Neural cell (in vitro differentiated cells): ENCODE results near the gene DGCR8.

ENCODE experiments used
- CTCF ChIP-seq: fragments of 450-650 bp; IDR thresholded peaks from 2 replicates; pipeline ENCODE4 v1.5.1; 2014; ENCODE audit warnings: antibody characterized with exemption, mild to moderate bottlenecking, moderate library complexity; ENCODE audit not compliant: poor library complexity, severe bottlenecking
- EP300 ChIP-seq: fragments of 450-650 bp; conservative IDR thresholded peaks from 2 replicates; pipeline ENCODE4 v1.6.1; 2014; ENCODE audit warnings: antibody characterized with exemption, mild to moderate bottlenecking, moderate library complexity; ENCODE audit not compliant: poor library complexity, severe bottlenecking
- EZH2 ChIP-seq: fragments of 200-600, 300-800 bp; shearing (Covaris generic), sonication (generic); IDR thresholded peaks from 2 replicates; pipeline ENCODE4 v1.6.1; 2014; ENCODE audit warnings: antibody characterized with exemption, low read length, borderline replicate concordance, mild to moderate bottlenecking; ENCODE audit not compliant: insufficient read depth, poor library complexity, severe bottlenecking
- MXI1 ChIP-seq: fragments of 450-650 bp; conservative IDR thresholded peaks from 2 replicates; pipeline ENCODE4 v1.6.1; 2014; ENCODE audit warnings: antibody characterized with exemption, mild to moderate bottlenecking; ENCODE audit not compliant: poor library complexity, severe bottlenecking
- POLR2AphosphoS5 ChIP-seq: IDR thresholded peaks from 2 replicates; pipeline ENCODE4 v1.6.1; 2012
- RAD21 ChIP-seq: fragments of 450-650 bp; conservative IDR thresholded peaks from 2 replicates; pipeline ENCODE4 v1.6.1; 2014; ENCODE audit warnings: antibody characterized with exemption, mild to moderate bottlenecking, moderate library complexity
- SMC3 ChIP-seq: fragments of 450-650 bp; conservative IDR thresholded peaks from 2 replicates; pipeline ENCODE4 v1.6.1; 2014; ENCODE audit warnings: antibody characterized with exemption, mild to moderate bottlenecking, moderate library complexity; ENCODE audit not compliant: poor library complexity
- TAF1 ChIP-seq: IDR thresholded peaks from 2 replicates; pipeline ENCODE4 v1.6.1; 2012; ENCODE audit warnings: low read depth
- TF ChIP-seq, protein P1 (sequence below): IDR thresholded peaks from 2 replicates; pipeline ENCODE4 v1.6.1; 2012; ENCODE audit warnings: borderline replicate concordance

GRCh38 chr22:20107951-20108756 is 28.1 kb downstream of the DGCR8 start:
- TF ChIP-seq CTCF = no peak
- TF ChIP-seq MXI1 = no peak
- no peak for TF ChIP-seq EZH2
- TF ChIP-seq TAF1 = no peak
- TF ChIP-seq, protein P1, sequence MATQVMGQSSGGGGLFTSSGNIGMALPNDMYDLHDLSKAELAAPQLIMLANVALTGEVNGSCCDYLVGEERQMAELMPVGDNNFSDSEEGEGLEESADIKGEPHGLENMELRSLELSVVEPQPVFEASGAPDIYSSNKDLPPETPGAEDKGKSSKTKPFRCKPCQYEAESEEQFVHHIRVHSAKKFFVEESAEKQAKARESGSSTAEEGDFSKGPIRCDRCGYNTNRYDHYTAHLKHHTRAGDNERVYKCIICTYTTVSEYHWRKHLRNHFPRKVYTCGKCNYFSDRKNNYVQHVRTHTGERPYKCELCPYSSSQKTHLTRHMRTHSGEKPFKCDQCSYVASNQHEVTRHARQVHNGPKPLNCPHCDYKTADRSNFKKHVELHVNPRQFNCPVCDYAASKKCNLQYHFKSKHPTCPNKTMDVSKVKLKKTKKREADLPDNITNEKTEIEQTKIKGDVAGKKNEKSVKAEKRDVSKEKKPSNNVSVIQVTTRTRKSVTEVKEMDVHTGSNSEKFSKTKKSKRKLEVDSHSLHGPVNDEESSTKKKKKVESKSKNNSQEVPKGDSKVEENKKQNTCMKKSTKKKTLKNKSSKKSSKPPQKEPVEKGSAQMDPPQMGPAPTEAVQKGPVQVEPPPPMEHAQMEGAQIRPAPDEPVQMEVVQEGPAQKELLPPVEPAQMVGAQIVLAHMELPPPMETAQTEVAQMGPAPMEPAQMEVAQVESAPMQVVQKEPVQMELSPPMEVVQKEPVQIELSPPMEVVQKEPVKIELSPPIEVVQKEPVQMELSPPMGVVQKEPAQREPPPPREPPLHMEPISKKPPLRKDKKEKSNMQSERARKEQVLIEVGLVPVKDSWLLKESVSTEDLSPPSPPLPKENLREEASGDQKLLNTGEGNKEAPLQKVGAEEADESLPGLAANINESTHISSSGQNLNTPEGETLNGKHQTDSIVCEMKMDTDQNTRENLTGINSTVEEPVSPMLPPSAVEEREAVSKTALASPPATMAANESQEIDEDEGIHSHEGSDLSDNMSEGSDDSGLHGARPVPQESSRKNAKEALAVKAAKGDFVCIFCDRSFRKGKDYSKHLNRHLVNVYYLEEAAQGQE = no peak
- no peak for TF ChIP-seq EP300
- no peak for TF ChIP-seq POLR2AphosphoS5
- no peak for TF ChIP-seq RAD21
- TF ChIP-seq SMC3 = no peak
